GM19193 (cell line): ENCODE data around the gene EIF5A.
A peak's percentile ranks its signal among the peaks of the same experiment; 100 is the strongest.

Source experiments
- POLR2A ChIP-seq: IDR thresholded peaks from 4 replicates; pipeline ENCODE4 v1.6.1; 2011; ENCODE audit not compliant: insufficient read depth, insufficient read length; ENCODE audit errors: extremely low read depth

Gene EIF5A

GRCh38 chr17:7295230-7296180, 11.9 kb upstream of the EIF5A start:
- TF ChIP-seq POLR2A: no peak

GRCh38 chr17:7296189-7296861, 11.1 kb upstream of the EIF5A start:
- no peak for TF ChIP-seq POLR2A

- no peak for TF ChIP-seq POLR2A
Observed at GRCh38 chr17:7304179-7304578, 3.2 kb upstream of the EIF5A start.

- TF ChIP-seq POLR2A: no peak
Observed at GRCh38 chr17:7307686-7308624, 527 bp downstream of the EIF5A start.

GRCh38 chr17:7308625-7309433, 1.4 kb downstream of the EIF5A start:
- peak; percentile 57 for TF ChIP-seq POLR2A

- TF ChIP-seq POLR2A: no peak
Observed at GRCh38 chr17:7309628-7310027, 2.2 kb downstream of the EIF5A start.

GRCh38 chr17:7311110-7311705, 3.8 kb downstream of the EIF5A start:
- no peak for TF ChIP-seq POLR2A

GRCh38 chr17:7312432-7313087, 5.1 kb downstream of the EIF5A start:
- TF ChIP-seq POLR2A: no peak

- peak; percentile 48 for TF ChIP-seq POLR2A
Observed at GRCh38 chr17:7313088-7313889, 5.9 kb downstream of the EIF5A start.

GRCh38 chr17:7313890-7314718, 6.7 kb downstream of the EIF5A start:
- no peak for TF ChIP-seq POLR2A

GRCh38 chr17:7314719-7315569, 7.5 kb downstream of the EIF5A start, which contains the start of gene GPS2:
TSS of gene GPS2 (minus strand) at chr17:7315360. CDS start at chr17:7315052, 308 bp downstream.
- TF ChIP-seq POLR2A: peak; percentile 86
